Activated naive CD4-positive, alpha-beta T cell treated with Interleukin-2 at 50 U/mL for 16 hours (primary cell): Measurements from ENCODE around the gene TOR1B.
A peak's percentile ranks its signal among the peaks of the same experiment; 100 is the strongest.
"Not testable (repeated sequence)": the region's sequence is repeated elsewhere in the genome, so short reads cannot be mapped to it uniquely, and the experiment has no call there.

Experiments used
- DNase-seq: peaks from one replicate; pipeline ENCODE4 v3.0.0-alpha.2; 2020

The TOR1B gene

GRCh38 chr9:129776938-129777768 lies 25.8 kb upstream of the TOR1B start:
- DNase-seq: peak; percentile 31

- no peak for DNase-seq
These were observed 25.2 kb upstream of the TOR1B start for GRCh38 chr9:129777769-129778130.

GRCh38 chr9:129778469-129778868 lies 24.5 kb upstream of the TOR1B start:
- no peak for DNase-seq

GRCh38 chr9:129779560-129780190 lies 23.3 kb upstream of the TOR1B start:
- no peak for DNase-seq

- no peak for DNase-seq
These were observed 21.9 kb upstream of the TOR1B start for GRCh38 chr9:129781131-129781530.

GRCh38 chr9:129781981-129782380 lies 21.0 kb upstream of the TOR1B start:
- no peak for DNase-seq

- peak; percentile 76 for DNase-seq
These were observed 19.2 kb upstream of the TOR1B start for GRCh38 chr9:129783516-129784361.

- not testable (repeated sequence) for DNase-seq
These were observed 18.0 kb upstream of the TOR1B start for GRCh38 chr9:129784970-129785369.

- no peak for DNase-seq
These were observed 17.1 kb upstream of the TOR1B start for GRCh38 chr9:129785866-129786265.

- no peak for DNase-seq
These were observed 16.5 kb upstream of the TOR1B start for GRCh38 chr9:129786481-129786880.

GRCh38 chr9:129794549-129794948 lies 8.4 kb upstream of the TOR1B start:
- no peak for DNase-seq

- not testable (repeated sequence) for DNase-seq
These were observed 7.0 kb upstream of the TOR1B start for GRCh38 chr9:129796029-129796428.

GRCh38 chr9:129798973-129799372 lies 4.0 kb upstream of the TOR1B start:
- no peak for DNase-seq

- no peak for DNase-seq
These were observed 1.5 kb upstream of the TOR1B start for GRCh38 chr9:129801504-129801903.

- no peak for DNase-seq
These were observed 684 bp downstream of the TOR1B start for GRCh38 chr9:129803676-129804060.

- DNase-seq: no peak
These were observed 3.1 kb downstream of the TOR1B start for GRCh38 chr9:129806061-129806460.

- DNase-seq: no peak
These were observed 6.4 kb downstream of the TOR1B start for GRCh38 chr9:129809346-129809745.

GRCh38 chr9:129810116-129810515 lies 7.1 kb downstream of the TOR1B start:
- DNase-seq: no peak

GRCh38 chr9:129810788-129811187 lies 7.8 kb downstream of the TOR1B start:
- DNase-seq: no peak

- no peak for DNase-seq
These were observed 9.0 kb downstream of the TOR1B start for GRCh38 chr9:129811967-129812363.

GRCh38 chr9:129812385-129812784 lies 9.4 kb downstream of the TOR1B start:
- DNase-seq: no peak

- no peak for DNase-seq
These were observed 10.7 kb downstream of the TOR1B start for GRCh38 chr9:129813661-129814060.

- no peak for DNase-seq
These were observed 11.6 kb downstream of the TOR1B start for GRCh38 chr9:129814432-129815223.
